GM11168 (cell line): ENCODE measurements around the gene TTLL10.
"Not testable (repeated sequence)": the region's sequence is repeated elsewhere in the genome, so short reads cannot be mapped to it uniquely, and the experiment has no call there.

ENCODE experiments used
- in situ Hi-C: fragments of 300-500 bp; cut with MboI; formaldehyde crosslinking; loops from one replicate; pipeline ENCODE4 v1.12.0; 2022; ENCODE audit warnings: low sequenced_read_pairs; ENCODE audit not compliant: unreplicated experiment

The TTLL10 gene

GRCh38 chr1:1183833-1184775 is 10.4 kb downstream of the TTLL10 start:
- in situ Hi-C loops, result no loop called here

GRCh38 chr1:1185101-1185765 is 11.6 kb downstream of the TTLL10 start:
- in situ Hi-C loops, result no loop called here

GRCh38 chr1:1187938-1188337 is 14.3 kb downstream of the TTLL10 start:
- in situ Hi-C loops, result no loop called here

- in situ Hi-C loops, result no loop called here
Measured at GRCh38 chr1:1189111-1189510, 15.4 kb downstream of the TTLL10 start.

GRCh38 chr1:1191734-1192133 is 18.1 kb downstream of the TTLL10 start:
- in situ Hi-C loops, result no loop called here

- in situ Hi-C loops, result no loop called here
Measured at GRCh38 chr1:1194723-1195122, 21.0 kb downstream of the TTLL10 start.

GRCh38 chr1:1195726-1196125 is 22.0 kb downstream of the TTLL10 start:
- in situ Hi-C loops, result not testable (repeated sequence)

GRCh38 chr1:1196431-1197187 is 22.9 kb downstream of the TTLL10 start:
- in situ Hi-C loops, result no loop called here

GRCh38 chr1:1197188-1197500 is 23.5 kb downstream of the TTLL10 start:
- in situ Hi-C loops, result no loop called here

GRCh38 chr1:1197551-1198422 is 24.1 kb downstream of the TTLL10 start:
- in situ Hi-C loops, result no loop called here

GRCh38 chr1:1198423-1199140 is 24.9 kb downstream of the TTLL10 start:
- in situ Hi-C loops, result no loop called here

GRCh38 chr1:1199141-1199960 is 25.7 kb downstream of the TTLL10 start:
- in situ Hi-C loops, result no loop called here

GRCh38 chr1:1199961-1200875 is 26.5 kb downstream of the TTLL10 start:
- in situ Hi-C loops, result no loop called here

GRCh38 chr1:1200876-1201810 is 27.5 kb downstream of the TTLL10 start:
- in situ Hi-C loops, result no loop called here

GRCh38 chr1:1202831-1203560 is 29.3 kb downstream of the TTLL10 start:
- in situ Hi-C loops, result no loop called here
